Left renal cortex interstitium (tissue), 4 donors: Measurements from ENCODE around the gene TNK2. TPM values are rescaled to one million over a fixed set of nuclear protein-coding genes. Genes with fewer than 3 reads are reported as not detected.
"Not testable (repeated sequence)": the region's sequence is repeated elsewhere in the genome, so short reads cannot be mapped to it uniquely, and the experiment has no call there.

Experiments
- DNase-seq, 4 donors: peaks; one replicate each; pipeline ENCODE4 v3.0.0-alpha.2; 2013; ENCODE audit warnings: low read depth in 4 of 4, low spot score in 2 of 4, missing footprints in 1 of 4
- polyA plus RNA-seq, 4 donors: library from polyadenylated mRNA; unstranded; fragments of 120-200 nt; gene quantifications; one replicate each; pipeline ENCODE4 v1.2.1, GENCODE V29; 2013; ENCODE audit not compliant: insufficient read length in 4 of 4

Gene TNK2
- polyA plus RNA-seq, 4 donors: 21.6 to 48.2 (median 34.0) TPM

DNA sequence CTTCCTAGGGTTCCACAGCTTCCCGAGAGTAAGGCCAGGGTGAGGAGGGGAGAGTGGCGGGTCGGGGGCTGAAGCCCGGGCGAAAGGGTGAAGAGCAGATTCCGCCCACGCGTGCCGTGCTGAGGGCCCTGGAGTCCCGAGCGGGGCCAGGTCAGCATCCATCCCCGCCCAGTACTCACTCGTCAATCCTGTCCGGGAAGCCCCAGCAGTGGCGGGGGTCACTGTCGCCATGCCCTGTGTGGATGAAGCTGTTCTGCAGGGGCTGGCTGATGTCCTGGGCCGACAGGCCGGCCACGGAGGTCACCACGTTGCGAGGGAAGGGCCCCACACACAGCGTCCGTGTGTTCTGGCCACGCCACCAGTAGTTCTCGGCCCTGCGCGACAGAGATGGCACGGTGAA lies 36.3 kb downstream of the TNK2 start:
- no peak for DNase-seq

DNA sequence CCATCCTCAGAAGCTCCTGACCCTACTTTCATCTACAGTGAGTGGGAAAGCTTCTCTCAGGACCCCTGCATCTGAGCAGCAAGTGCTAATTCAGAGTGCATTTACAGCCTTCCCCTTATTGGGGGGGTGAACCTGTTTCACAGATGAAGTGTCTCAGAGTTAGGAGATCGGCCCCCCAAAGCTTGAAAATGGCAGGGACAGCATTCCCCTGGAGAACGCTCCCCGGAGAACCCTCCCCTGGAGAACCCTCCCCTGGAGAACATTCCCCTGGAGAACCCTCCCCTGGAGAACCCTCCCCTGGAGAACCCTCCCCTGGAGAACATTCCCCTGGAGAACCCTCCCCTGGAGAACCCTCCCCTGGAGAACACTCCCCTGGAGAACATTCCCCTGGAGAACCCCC lies 36.7 kb downstream of the TNK2 start:
- not testable (repeated sequence) for DNase-seq

- DNase-seq: no peak
Observed at GRCh38 chr3:195870937-195871336, 37.4 kb downstream of the TNK2 start.

DNA sequence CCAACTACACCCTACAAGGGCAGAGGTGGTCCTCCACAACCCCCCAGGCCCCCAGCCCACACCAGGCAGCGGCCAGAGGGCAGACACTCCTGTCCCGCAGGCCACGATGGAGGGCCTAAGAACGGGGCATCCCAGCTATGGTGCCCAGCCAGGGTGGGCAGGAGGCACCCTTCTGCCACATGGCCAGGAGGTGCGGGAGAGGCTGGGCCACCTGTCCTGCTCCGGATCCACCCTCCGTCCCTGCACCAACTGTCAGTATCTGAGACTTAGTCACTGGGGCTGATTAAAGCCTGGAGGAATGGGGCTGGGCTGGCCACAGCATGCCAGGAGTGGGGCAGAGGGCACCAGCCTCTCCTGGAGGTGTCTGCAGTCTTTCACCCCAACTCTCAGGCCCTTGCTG lies 37.9 kb downstream of the TNK2 start:
- DNase-seq: no peak

GRCh38 chr3:195869413-195870001 lies 38.8 kb downstream of the TNK2 start:
- DNase-seq: no peak

- DNase-seq: no peak
Observed at GRCh38 chr3:195868866-195869412, 39.4 kb downstream of the TNK2 start.

GRCh38 chr3:195868336-195868865 lies 40.0 kb downstream of the TNK2 start:
- DNase-seq: no peak

- no peak for DNase-seq
Observed at GRCh38 chr3:195867631-195868335, 40.6 kb downstream of the TNK2 start.

GRCh38 chr3:195866686-195867511 lies 41.5 kb downstream of the TNK2 start:
- DNase-seq: no peak

DNA sequence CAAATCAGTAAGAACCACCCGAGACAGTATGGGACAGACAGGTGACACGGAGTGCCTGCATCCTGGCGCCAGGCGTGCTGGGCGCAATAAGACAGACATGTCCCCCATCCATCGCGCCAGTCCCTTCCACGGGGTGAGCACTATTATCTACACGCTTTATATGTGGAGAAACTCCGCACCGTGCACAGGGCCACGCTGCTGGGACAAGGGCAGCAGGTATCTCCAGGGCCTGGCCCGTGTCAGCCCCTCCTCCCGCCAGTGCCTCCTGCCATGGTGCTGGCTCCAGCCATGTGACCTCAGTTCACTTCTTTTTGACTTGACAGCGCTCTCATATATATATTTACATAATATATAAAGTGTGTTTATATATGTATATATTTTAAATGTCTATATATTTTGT lies 42.6 kb downstream of the TNK2 start:
- DNase-seq: no peak

DNA sequence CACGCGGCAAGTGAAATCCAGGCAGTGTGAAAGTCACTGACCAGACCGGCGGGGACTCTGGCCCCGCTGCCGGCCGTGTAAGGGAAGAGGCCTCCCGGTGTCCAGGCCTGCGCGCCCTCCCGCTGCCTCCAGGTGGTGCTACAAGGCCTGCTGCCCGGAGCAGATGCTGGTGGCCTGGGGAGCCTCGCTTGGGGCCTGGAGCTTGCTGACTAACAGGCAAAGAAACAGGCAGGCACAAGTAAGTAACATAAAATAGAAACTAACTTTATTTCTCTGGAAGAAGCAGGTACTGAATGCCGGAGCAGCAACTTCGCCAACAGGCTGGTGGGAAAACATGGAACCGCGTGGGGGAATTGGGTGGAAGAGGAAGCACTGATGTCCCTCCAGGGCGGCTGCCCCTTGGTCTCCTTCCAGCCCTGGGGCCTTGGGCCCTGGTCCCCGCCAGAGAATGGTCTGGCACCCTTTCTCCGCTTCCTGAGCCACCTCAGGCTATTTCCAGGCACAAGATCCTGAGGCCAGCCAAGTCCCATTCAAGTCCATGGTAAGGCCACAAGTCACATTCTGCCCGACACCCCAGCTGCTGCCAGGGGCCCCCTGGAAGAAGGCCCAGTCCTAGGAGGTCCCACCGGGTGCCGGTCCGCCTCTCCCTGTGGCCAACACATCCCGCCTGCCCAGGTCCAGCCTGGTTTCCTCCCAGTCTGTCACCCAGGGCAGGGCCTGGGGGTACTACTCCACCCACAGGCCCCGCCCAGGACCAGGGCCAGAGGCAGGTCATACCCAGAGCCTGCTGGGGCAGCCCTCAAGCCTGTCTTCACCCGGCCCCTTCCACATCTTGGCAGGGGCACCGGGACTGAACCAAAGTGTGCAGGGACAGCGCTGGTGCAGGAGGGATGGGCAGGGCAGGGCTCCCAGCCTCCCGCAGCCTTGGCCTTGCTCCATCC lies 45.0 kb downstream of the TNK2 start:
- peak in 3 of 4 donors; percentile 47 to 68 (median 50) for DNase-seq

GRCh38 chr3:195862318-195862717 lies 46.0 kb downstream of the TNK2 start:
- not testable (repeated sequence) for DNase-seq

DNA sequence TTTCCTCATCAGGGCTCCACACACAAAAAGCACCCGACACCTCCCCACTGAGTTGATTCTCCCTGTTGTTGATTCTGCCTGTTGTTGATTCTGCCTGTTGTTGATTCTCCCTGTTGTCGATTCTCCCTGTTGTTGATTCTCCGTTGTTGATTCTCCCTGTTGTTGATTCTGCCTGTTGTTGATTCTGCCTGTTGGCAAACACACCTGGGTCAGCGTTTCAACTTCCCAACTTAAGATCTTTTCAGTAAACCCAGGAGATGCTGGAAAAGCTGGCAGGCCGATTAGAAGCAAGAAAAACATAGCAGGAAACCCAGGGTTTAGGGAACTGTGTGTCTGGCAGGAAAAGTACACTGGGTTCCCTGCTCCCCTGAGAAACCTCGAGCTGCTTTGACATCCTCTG lies 47.9 kb downstream of the TNK2 start:
- DNase-seq: no peak

DNA sequence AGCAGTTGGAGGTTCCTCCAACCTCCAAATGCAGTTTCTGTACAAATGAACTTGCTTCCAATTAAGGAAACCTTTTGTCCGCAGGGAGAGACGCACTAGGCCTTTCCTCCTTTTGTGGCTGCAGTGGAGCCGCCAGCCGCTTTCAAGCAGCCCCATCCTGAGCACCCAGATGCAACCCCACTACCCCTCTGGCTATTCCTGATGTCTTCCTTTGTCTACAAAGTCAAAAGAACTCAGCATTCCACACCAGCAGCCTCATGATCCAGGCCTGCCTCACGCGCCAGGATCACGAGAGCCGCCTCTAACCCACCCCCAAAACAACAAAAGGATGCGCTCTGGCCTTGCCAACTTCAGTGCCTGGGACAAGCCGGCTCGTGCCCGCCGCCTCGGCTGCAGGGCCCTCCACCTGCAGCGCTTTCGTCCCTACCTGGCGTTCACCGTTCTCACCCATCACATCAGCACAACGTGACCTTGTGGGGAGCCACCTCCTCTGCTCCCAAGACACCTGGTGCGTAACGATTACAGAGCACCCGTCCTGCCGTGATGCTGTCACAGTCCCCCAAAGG lies 48.4 kb downstream of the TNK2 start:
- no peak for DNase-seq

DNA sequence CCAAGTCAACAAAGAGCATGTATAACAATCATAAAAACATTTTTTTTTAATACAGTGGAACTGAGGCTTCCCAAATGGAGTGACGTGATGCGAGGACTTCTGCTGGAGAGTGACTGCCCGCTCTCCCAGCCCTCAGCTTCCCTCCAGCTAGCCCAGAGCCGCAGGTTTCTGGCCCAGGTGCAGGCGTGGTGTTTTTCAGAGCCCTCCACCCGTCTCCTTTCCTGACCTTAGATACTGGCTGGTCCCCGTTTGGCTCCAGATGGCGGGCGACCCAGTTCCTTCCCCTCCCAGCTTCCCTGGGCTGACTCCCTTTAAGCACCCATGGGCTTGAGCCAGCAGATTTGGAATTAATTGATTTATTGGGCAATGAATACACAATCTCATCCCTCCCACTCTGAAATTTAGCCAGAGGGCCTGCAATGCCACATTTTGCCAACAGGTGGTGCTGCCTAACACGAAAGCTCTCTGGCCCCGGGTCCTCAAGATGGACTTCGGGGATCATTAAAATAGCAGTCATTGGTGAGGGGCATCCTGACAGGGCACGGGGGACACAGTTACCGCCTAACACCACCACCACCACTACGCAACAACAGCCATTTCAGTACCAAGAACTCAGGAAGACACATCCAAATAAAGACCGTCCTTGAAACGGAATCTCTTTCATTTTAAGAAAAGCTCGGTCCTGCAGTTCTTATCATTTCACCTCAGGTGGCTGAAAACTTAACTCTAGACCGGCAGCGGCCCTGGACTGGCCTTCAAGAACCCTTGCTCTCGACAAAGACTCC lies 49.1 kb downstream of the TNK2 start:
- peak in 2 of 4 donors; percentile 29 to 44 for DNase-seq

DNA sequence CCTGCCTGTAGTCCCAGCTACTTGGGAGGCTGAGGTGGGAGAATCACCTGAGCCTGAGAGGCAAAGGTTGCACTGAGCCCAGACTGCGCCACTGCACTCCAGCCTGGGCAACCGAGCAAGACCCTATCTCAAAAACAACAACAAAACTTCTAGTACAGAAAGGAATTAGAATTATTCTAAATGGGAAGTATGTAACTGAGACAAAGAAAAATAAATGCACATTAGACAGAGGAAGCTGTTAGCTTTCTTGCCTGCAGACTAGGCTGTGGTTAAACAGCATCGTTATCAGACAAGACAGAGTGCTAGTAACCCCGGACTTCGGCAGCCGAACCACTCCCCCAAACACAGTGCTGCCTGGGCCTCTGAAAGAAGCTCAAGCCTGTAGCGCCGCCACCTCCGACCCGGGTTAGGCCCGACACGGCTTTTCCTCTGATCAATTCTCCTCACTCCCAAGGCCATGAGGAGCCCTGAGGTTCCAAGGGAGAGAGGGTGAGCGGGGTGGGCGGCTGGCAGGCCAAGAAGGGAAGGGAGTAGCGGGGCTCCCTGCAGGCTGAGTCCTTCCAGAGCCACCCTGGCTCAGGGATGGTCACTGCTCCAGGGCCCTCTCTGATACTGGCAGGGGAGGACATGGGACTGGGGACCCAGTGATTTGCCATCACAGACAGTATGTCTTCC lies 51.8 kb downstream of the TNK2 start:
- DNase-seq: no peak

- no peak for DNase-seq
Observed at GRCh38 chr3:195855471-195856409, 52.6 kb downstream of the TNK2 start.
